Immature natural killer cell (primary cell): Measurements from ENCODE around the gene PTPN4. TPM values are rescaled to one million over a fixed set of nuclear protein-coding genes. Genes with fewer than 3 reads are reported as not detected.

Source experiments
- DNase-seq, 3 donors: peaks; one replicate each; pipeline ENCODE4 v3.0.0; 2022; ENCODE audit warnings: mixed read lengths in 1 of 3
- H3K27ac Mint-ChIP-seq, 6 donors: one replicate each; pipeline ENCODE4 v1.8.0; 2020; ENCODE audit warnings: mixed read lengths in 6 of 6, mild to moderate bottlenecking in 5 of 6, inconsistent platforms in 4 of 6, moderate library complexity in 3 of 6
- H3K27me3 Mint-ChIP-seq, 3 donors: one replicate each; pipeline ENCODE4 v1.8.0; 2020 to 2021; ENCODE audit warnings: low read depth in 3 of 3, mild to moderate bottlenecking in 3 of 3, mixed read lengths in 3 of 3, moderate library complexity in 3 of 3, inconsistent platforms in 1 of 3
- H3K36me3 Mint-ChIP-seq, 3 donors: one replicate each; pipeline ENCODE4 v1.8.0; 2020; ENCODE audit warnings: mixed read lengths in 3 of 3, inconsistent platforms in 2 of 3, mild to moderate bottlenecking in 2 of 3
- H3K4me1 Mint-ChIP-seq, 2 donors: one replicate each; pipeline ENCODE4 v1.8.0; 2020; ENCODE audit warnings: inconsistent platforms in 2 of 2, mild to moderate bottlenecking in 2 of 2, mixed read lengths in 2 of 2, moderate library complexity in 1 of 2
- H3K4me3 Mint-ChIP-seq, 5 donors: one replicate each; pipeline ENCODE4 v1.8.0; 2020; ENCODE audit warnings: mild to moderate bottlenecking in 5 of 5, mixed read lengths in 5 of 5, inconsistent platforms in 3 of 5, moderate library complexity in 3 of 5
- H3K9me3 Mint-ChIP-seq, 6 donors: one replicate each; pipeline ENCODE4 v1.8.0; 2020; ENCODE audit warnings: mild to moderate bottlenecking in 6 of 6, mixed read lengths in 6 of 6, inconsistent platforms in 4 of 6, moderate library complexity in 3 of 6
- polyA plus RNA-seq, 3 donors: library from polyadenylated mRNA; unstranded; fragments of 300-500 nt; fragmentation: Illumina TruSeq; gene quantifications; one replicate each; pipeline ENCODE4 v1.2.3, GENCODE V29; 2021

PTPN4 gene
- polyA plus RNA-seq: 100 to 1,000 TPM; 172 to 335 (median 206) TPM

GRCh38 chr2:119759451-119760236 is at the start of gene PTPN4:
TSS of gene PTPN4 (plus strand) at chr2:119759922. CDS start at chr2:119809854, 49,932 bp downstream.
- Mint-ChIP-seq H3K27me3 (peaks cover 3 to 6% (median 6%) of the 10 kb centered on the region in 3 donors), H3K9me3 (no peaks in the 10 kb centered on the region), H3K36me3 (no peaks in the 10 kb centered on the region), H3K4me1 (peaks cover 53 to 61% of the 10 kb centered on the region in 2 donors), H3K4me3 (peak within 1 kb of the TSS; percentile 84 to 96 (median 94)), H3K27ac (peak within 1 kb of the TSS; percentile 77 to 94 (median 90))
- peak; percentile 94 to 97 (median 96) for DNase-seq

GRCh38 chr2:119710281-119710680 is 49.4 kb upstream of the PTPN4 start:
- Mint-ChIP-seq H3K4me3 (no peak overlapping the region), H3K27me3 (peaks cover 0 to 5% (median 3%) of the 10 kb centered on the region in 3 donors), H3K4me1 (no peaks in the 10 kb centered on the region), H3K36me3 (no peaks in the 10 kb centered on the region), H3K9me3 (peaks cover 0 to 1% (median 0%) of the 10 kb centered on the region in 6 donors), H3K27ac (no peak overlapping the region)
- no peak for DNase-seq

GRCh38 chr2:119711352-119711751 is 48.4 kb upstream of the PTPN4 start:
- Mint-ChIP-seq H3K36me3 (no peaks in the 10 kb centered on the region), H3K27me3 (peaks cover 0 to 3% (median 3%) of the 10 kb centered on the region in 3 donors), H3K9me3 (peaks cover 0 to 1% (median 0%) of the 10 kb centered on the region in 6 donors), H3K4me1 (no peaks in the 10 kb centered on the region), H3K4me3 (no peak overlapping the region), H3K27ac (no peak overlapping the region)
- DNase-seq: no peak

- no peak overlapping the region for H3K27ac Mint-ChIP-seq
- DNase-seq: no peak
- no peaks in the 10 kb centered on the region for H3K36me3 Mint-ChIP-seq
- H3K9me3 Mint-ChIP-seq: no peaks in the 10 kb centered on the region
- peaks cover 0 to 3% (median 2%) of the 10 kb centered on the region in 3 donors for H3K27me3 Mint-ChIP-seq
- H3K4me3 Mint-ChIP-seq: no peak overlapping the region
- no peaks in the 10 kb centered on the region for H3K4me1 Mint-ChIP-seq
Observed at GRCh38 chr2:119712571-119712970, 47.2 kb upstream of the PTPN4 start.

- peaks cover 0 to 3% (median 2%) of the 10 kb centered on the region in 3 donors for H3K27me3 Mint-ChIP-seq
- H3K36me3 Mint-ChIP-seq: no peaks in the 10 kb centered on the region
- no peak for DNase-seq
- H3K4me3 Mint-ChIP-seq: no peak overlapping the region
- no peaks in the 10 kb centered on the region for H3K9me3 Mint-ChIP-seq
- no peaks in the 10 kb centered on the region for H3K4me1 Mint-ChIP-seq
- H3K27ac Mint-ChIP-seq: no peak overlapping the region
Observed at GRCh38 chr2:119713819-119714490, 45.8 kb upstream of the PTPN4 start.

- Mint-ChIP-seq H3K36me3 (no peaks in the 10 kb centered on the region), H3K27me3 (peaks cover 0 to 2% (median 2%) of the 10 kb centered on the region in 3 donors), H3K27ac (peak overlapping the region in 1 of 6 donors; percentile 36), H3K9me3 (no peaks in the 10 kb centered on the region), H3K4me3 (no peak overlapping the region), H3K4me1 (peaks cover 0 to 3% of the 10 kb centered on the region in 2 donors)
- no peak for DNase-seq
Observed at GRCh38 chr2:119715409-119716283, 44.1 kb upstream of the PTPN4 start.

GRCh38 chr2:119716284-119716672 is 43.4 kb upstream of the PTPN4 start:
- H3K4me1 Mint-ChIP-seq: peaks cover 0 to 3% of the 10 kb centered on the region in 2 donors
- no peaks in the 10 kb centered on the region for H3K36me3 Mint-ChIP-seq
- no peak overlapping the region for H3K27ac Mint-ChIP-seq
- DNase-seq: no peak
- no peaks in the 10 kb centered on the region for H3K9me3 Mint-ChIP-seq
- peaks cover 0 to 2% (median 0%) of the 10 kb centered on the region in 3 donors for H3K27me3 Mint-ChIP-seq
- H3K4me3 Mint-ChIP-seq: no peak overlapping the region

- Mint-ChIP-seq H3K27me3 (peaks cover 0 to 2% (median 1%) of the 10 kb centered on the region in 3 donors), H3K9me3 (no peaks in the 10 kb centered on the region), H3K27ac (no peak overlapping the region), H3K4me3 (no peak overlapping the region), H3K36me3 (no peaks in the 10 kb centered on the region), H3K4me1 (peaks cover 0 to 3% of the 10 kb centered on the region in 2 donors)
- DNase-seq: no peak
Observed at GRCh38 chr2:119718501-119719260, 41.0 kb upstream of the PTPN4 start.

GRCh38 chr2:119719261-119719627 is 40.5 kb upstream of the PTPN4 start:
- no peaks in the 10 kb centered on the region for H3K36me3 Mint-ChIP-seq
- H3K4me3 Mint-ChIP-seq: no peak overlapping the region
- H3K27me3 Mint-ChIP-seq: peaks cover 0 to 2% (median 1%) of the 10 kb centered on the region in 3 donors
- H3K27ac Mint-ChIP-seq: no peak overlapping the region
- no peaks in the 10 kb centered on the region for H3K9me3 Mint-ChIP-seq
- no peak for DNase-seq
- peaks cover 0 to 3% of the 10 kb centered on the region in 2 donors for H3K4me1 Mint-ChIP-seq

GRCh38 chr2:119721043-119721442 is 38.7 kb upstream of the PTPN4 start:
- no peaks in the 10 kb centered on the region for H3K36me3 Mint-ChIP-seq
- peaks cover 0 to 4% (median 1%) of the 10 kb centered on the region in 3 donors for H3K27me3 Mint-ChIP-seq
- H3K4me3 Mint-ChIP-seq: no peak overlapping the region
- H3K9me3 Mint-ChIP-seq: no peaks in the 10 kb centered on the region
- DNase-seq: no peak
- no peak overlapping the region for H3K27ac Mint-ChIP-seq
- H3K4me1 Mint-ChIP-seq: peaks cover 0 to 3% of the 10 kb centered on the region in 2 donors

GRCh38 chr2:119721462-119721861 is 38.3 kb upstream of the PTPN4 start:
- H3K27ac Mint-ChIP-seq: no peak overlapping the region

GRCh38 chr2:119721904-119722303 is 37.8 kb upstream of the PTPN4 start:
- Mint-ChIP-seq H3K9me3 (no peaks in the 10 kb centered on the region), H3K27ac (no peak overlapping the region), H3K27me3 (peaks cover 0 to 6% (median 1%) of the 10 kb centered on the region in 3 donors), H3K36me3 (no peaks in the 10 kb centered on the region), H3K4me1 (peaks cover 0 to 3% of the 10 kb centered on the region in 2 donors), H3K4me3 (no peak overlapping the region)
- no peak for DNase-seq

More at GRCh38 chr2:119721462-119721861, 38.3 kb upstream of the PTPN4 start:
- Mint-ChIP-seq H3K4me1 (peaks cover 0 to 3% of the 10 kb centered on the region in 2 donors), H3K4me3 (no peak overlapping the region), H3K9me3 (no peaks in the 10 kb centered on the region), H3K27me3 (peaks cover 0 to 6% (median 1%) of the 10 kb centered on the region in 3 donors), H3K36me3 (no peaks in the 10 kb centered on the region)
- DNase-seq: no peak

GRCh38 chr2:119723186-119723585 is 36.5 kb upstream of the PTPN4 start:
- no peak overlapping the region for H3K27ac Mint-ChIP-seq
- H3K9me3 Mint-ChIP-seq: no peaks in the 10 kb centered on the region
- H3K4me3 Mint-ChIP-seq: no peak overlapping the region
- H3K27me3 Mint-ChIP-seq: peaks cover 0 to 10% (median 1%) of the 10 kb centered on the region in 3 donors
- no peaks in the 10 kb centered on the region for H3K36me3 Mint-ChIP-seq
- no peak for DNase-seq
- peaks cover 0 to 3% of the 10 kb centered on the region in 2 donors for H3K4me1 Mint-ChIP-seq
